ENCODE measurements around the gene GET3. TPM values are rescaled to one million over a fixed set of nuclear protein-coding genes. Genes with fewer than 3 reads are reported as not detected.

Gene GET3
- polyA plus RNA-seq, 1 of the 3 experiments (the other 2 are of a cell fraction), result 264 TPM

DNA sequence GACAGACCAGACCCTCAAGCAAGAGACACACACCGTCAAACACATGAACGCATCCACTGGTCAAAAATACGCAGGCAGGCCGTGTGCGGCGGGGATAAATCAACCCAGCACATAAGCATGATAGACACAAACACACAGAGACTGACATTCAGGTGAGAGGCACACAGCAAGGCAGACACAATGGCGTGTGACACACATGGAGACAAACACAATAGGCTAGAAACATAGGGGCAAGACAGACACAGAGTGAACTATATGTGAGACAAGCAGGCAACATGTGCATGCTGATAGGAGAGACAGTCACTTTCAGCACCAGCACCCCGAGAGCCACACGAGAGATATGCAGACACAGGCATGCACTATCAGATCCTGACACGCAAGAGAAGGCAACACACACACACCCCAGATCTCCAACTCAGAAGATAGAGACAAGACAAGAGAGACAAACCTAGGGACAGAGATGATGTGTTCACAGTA, 47.1 kb downstream of the GET3 start:
- Histone ChIP-seq H3K9ac (no peak overlapping the region), H3K27ac (ENCODE audit: low read depth in 2 of 2, low read length in 1 of 2) (peak overlapping the region; percentile 97 to 98), H3K9me3 (no peaks in the 10 kb centered on the region), H3K4me2 (no peak overlapping the region), H4K20me1 (ENCODE audit: insufficient read depth) (no peaks in the 10 kb centered on the region), H3K9me2 (no peaks in the 10 kb centered on the region), H3K4me1 (ENCODE audit: control insufficient read depth in 1 of 2, insufficient read depth in 2 of 2, low read depth in 1 of 2, low read length in 1 of 2) (peaks cover 47 to 68% of the 10 kb centered on the region in 2 experiments), H3F3A (replicated peaks; ENCODE audit: insufficient read depth) (peaks cover 71% of the 10 kb centered on the region), H3K4me3 (ENCODE audit: low read depth in 2 of 2, low read length in 1 of 2) (no peak overlapping the region), H3K79me2 (ENCODE audit: insufficient read depth) (no peaks in the 10 kb centered on the region), H3K27me3 (ENCODE audit: insufficient read depth) (no peaks in the 10 kb centered on the region), H2AFZ (ENCODE audit: low read depth) (no peak overlapping the region), H3K36me3 (replicated peaks in 1 of 2; ENCODE audit: control insufficient read depth in 1 of 2, insufficient read depth in 2 of 2, low read length in 1 of 2) (no peaks in the 10 kb centered on the region)
- WGBS (ENCODE audit: low lambda C conversion rate), result 65% methylated on average over 10 of the region's 10 CpGs
- CTCF ChIA-PET, result no interaction called here
- DNase-seq, result no peak
- POLR2A ChIA-PET, result interaction anchor here (0.8 kb wide), 1 partner anchor 8 kb away, joined by 4 read pairs; no protein-coding TSS in a partner anchor
- TF ChIP-seq ELF1 (IDR thresholded peaks at IDR 0.05) (no peak), SIN3A (IDR thresholded peaks at IDR 0.05; ENCODE audit: borderline replicate concordance, low read depth, low read length) (no peak), FOSL2 (IDR thresholded peaks at IDR 0.05; ENCODE audit: borderline replicate concordance, low read depth) (no peak), RFX5 (IDR thresholded peaks at IDR 0.05; ENCODE audit: low read length) (no peak), POLR2AphosphoS5 (IDR thresholded peaks at IDR 0.05; ENCODE audit: low read depth, low read length) (no peak), MEF2A (IDR thresholded peaks at IDR 0.05; ENCODE audit: borderline replicate concordance, low read depth) (no peak), YY1 (IDR thresholded peaks at IDR 0.05; ENCODE audit: low read depth) (no peak), RXRA (IDR thresholded peaks at IDR 0.05; ENCODE audit: borderline replicate concordance, low read depth) (no peak), CHD2 (IDR thresholded peaks at IDR 0.05; ENCODE audit: low read length, partially characterized antibody) (no peak), FOXM1 (IDR thresholded peaks at IDR 0.05; ENCODE audit: low read depth) (no peak), SMC3 (IDR thresholded peaks at IDR 0.05; ENCODE audit: low read depth, low read length) (peak; percentile 0; the same call in 1 of the 2 replicates), MXI1 (IDR thresholded peaks at IDR 0.05; ENCODE audit: low read depth, low read length) (peak; percentile 91; the same call in 1 of the 2 replicates), PBX3 (IDR thresholded peaks at IDR 0.05) (no peak), NFIC (IDR thresholded peaks at IDR 0.05; ENCODE audit: borderline replicate concordance) (no peak), TCF12 (IDR thresholded peaks at IDR 0.05) (no peak), RAD21 (IDR thresholded peaks at IDR 0.05; ENCODE audit: low read length) (no peak), FOXJ3 (CRISPR knock-in tag; IDR thresholded peaks at IDR 0.05) (no peak), GABPA (IDR thresholded peaks at IDR 0.05; ENCODE audit: low read depth) (no peak), IRF3 (IDR thresholded peaks at IDR 0.05; ENCODE audit: low read depth, low read length) (no peak), EP300 (IDR thresholded peaks at IDR 0.05; ENCODE audit: borderline replicate concordance in 1 of 2, low read depth in 1 of 2, low read length in 1 of 2) (peak in 1 of 2 experiments; percentile 36; a peak in 1 of 4 replicates), GATA2 (CRISPR knock-in tag; IDR thresholded peaks at IDR 0.05) (peak; percentile 71), TEAD4 (IDR thresholded peaks at IDR 0.05; ENCODE audit: borderline replicate concordance, insufficient read depth) (no peak), NRF1 (IDR thresholded peaks at IDR 0.05; ENCODE audit: low read depth, low read length) (no peak), RCOR1 (IDR thresholded peaks at IDR 0.05; ENCODE audit: low read length) (0 out of 2 replicates have a peak, but pooled peaks have one; percentile 1)
- TF ChIP-seq, protein P1, sequence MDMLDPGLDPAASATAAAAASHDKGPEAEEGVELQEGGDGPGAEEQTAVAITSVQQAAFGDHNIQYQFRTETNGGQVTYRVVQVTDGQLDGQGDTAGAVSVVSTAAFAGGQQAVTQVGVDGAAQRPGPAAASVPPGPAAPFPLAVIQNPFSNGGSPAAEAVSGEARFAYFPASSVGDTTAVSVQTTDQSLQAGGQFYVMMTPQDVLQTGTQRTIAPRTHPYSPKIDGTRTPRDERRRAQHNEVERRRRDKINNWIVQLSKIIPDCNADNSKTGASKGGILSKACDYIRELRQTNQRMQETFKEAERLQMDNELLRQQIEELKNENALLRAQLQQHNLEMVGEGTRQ (IDR thresholded peaks at IDR 0.05; ENCODE audit: borderline replicate concordance, low read depth, low read length), result no peak
- TF ChIP-seq, protein P2, sequence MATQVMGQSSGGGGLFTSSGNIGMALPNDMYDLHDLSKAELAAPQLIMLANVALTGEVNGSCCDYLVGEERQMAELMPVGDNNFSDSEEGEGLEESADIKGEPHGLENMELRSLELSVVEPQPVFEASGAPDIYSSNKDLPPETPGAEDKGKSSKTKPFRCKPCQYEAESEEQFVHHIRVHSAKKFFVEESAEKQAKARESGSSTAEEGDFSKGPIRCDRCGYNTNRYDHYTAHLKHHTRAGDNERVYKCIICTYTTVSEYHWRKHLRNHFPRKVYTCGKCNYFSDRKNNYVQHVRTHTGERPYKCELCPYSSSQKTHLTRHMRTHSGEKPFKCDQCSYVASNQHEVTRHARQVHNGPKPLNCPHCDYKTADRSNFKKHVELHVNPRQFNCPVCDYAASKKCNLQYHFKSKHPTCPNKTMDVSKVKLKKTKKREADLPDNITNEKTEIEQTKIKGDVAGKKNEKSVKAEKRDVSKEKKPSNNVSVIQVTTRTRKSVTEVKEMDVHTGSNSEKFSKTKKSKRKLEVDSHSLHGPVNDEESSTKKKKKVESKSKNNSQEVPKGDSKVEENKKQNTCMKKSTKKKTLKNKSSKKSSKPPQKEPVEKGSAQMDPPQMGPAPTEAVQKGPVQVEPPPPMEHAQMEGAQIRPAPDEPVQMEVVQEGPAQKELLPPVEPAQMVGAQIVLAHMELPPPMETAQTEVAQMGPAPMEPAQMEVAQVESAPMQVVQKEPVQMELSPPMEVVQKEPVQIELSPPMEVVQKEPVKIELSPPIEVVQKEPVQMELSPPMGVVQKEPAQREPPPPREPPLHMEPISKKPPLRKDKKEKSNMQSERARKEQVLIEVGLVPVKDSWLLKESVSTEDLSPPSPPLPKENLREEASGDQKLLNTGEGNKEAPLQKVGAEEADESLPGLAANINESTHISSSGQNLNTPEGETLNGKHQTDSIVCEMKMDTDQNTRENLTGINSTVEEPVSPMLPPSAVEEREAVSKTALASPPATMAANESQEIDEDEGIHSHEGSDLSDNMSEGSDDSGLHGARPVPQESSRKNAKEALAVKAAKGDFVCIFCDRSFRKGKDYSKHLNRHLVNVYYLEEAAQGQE (IDR thresholded peaks at IDR 0.05; ENCODE audit: low read depth, low read length), result no peak
- TF ChIP-seq, protein P3, sequence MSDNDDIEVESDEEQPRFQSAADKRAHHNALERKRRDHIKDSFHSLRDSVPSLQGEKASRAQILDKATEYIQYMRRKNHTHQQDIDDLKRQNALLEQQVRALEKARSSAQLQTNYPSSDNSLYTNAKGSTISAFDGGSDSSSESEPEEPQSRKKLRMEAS (IDR thresholded peaks at IDR 0.05; ENCODE audit: low read depth), result no peak
- TF ChIP-seq, protein P4, sequence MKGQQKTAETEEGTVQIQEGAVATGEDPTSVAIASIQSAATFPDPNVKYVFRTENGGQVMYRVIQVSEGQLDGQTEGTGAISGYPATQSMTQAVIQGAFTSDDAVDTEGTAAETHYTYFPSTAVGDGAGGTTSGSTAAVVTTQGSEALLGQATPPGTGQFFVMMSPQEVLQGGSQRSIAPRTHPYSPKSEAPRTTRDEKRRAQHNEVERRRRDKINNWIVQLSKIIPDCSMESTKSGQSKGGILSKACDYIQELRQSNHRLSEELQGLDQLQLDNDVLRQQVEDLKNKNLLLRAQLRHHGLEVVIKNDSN (IDR thresholded peaks at IDR 0.05; ENCODE audit: borderline replicate concordance, low read depth), result no peak
